ENCODE measurements around the gene HSPB1. TPM values are rescaled to one million over a fixed set of nuclear protein-coding genes. Genes with fewer than 3 reads are reported as not detected.
"Not testable (repeated sequence)": the region's sequence is repeated elsewhere in the genome, so short reads cannot be mapped to it uniquely, and the experiment has no call there.

HSPB1 gene
- total and polyA plus RNA-seq, 4 donors, result 89.6 to 529 (median 356) TPM

DNA sequence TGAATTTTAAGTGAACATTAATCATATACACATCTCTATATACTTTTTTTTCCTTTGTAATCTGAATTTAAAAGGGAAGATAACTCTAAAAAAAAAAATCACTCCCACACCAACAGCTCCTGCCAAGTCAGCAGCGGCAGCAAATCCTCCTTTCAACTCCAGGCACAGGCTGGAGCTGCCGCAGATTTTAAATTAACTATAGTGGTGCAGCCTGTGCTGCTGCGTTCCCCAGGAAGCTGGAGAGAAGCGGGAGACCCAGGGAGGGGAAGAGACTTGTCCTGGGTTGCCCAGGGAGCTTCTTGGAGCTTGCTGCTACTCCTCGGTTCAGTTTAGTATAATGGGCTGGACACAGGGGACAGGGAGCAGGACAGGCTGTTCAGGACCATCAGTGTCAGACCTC is 32.6 kb upstream of the HSPB1 start:
- Histone ChIP-seq H3K27me3 (ENCODE audit: control insufficient read depth in 3 of 3, insufficient read depth in 3 of 3, low read length in 2 of 3) (peaks cover 7 to 46% (median 23%) of the 10 kb centered on the region in 3 donors), H3K4me3 (no peak overlapping the region), H3K4me1 (ENCODE audit: control insufficient read depth in 5 of 5, insufficient read depth in 5 of 5, low read length in 5 of 5) (peaks cover 0 to 10% (median 0%) of the 10 kb centered on the region in 5 donors), H3K27ac (ENCODE audit: low read depth in 1 of 2, low read length in 1 of 2) (no peak overlapping the region), H3K9ac (ENCODE audit: insufficient read depth in 1 of 2, low read length in 2 of 2) (no peak overlapping the region), H3K9me3 (ENCODE audit: control insufficient read depth in 4 of 4, insufficient read depth in 3 of 4, low read length in 3 of 4) (peaks cover 0 to 3% (median 0%) of the 10 kb centered on the region in 4 donors), H3K36me3 (ENCODE audit: control insufficient read depth in 4 of 4, insufficient read depth in 4 of 4, low read length in 4 of 4) (no peaks in the 10 kb centered on the region)
- 28 to 61% methylated on average over 5 of the region's 5 CpGs for WGBS, 2 donors
- TF ChIP-seq, protein P1, sequence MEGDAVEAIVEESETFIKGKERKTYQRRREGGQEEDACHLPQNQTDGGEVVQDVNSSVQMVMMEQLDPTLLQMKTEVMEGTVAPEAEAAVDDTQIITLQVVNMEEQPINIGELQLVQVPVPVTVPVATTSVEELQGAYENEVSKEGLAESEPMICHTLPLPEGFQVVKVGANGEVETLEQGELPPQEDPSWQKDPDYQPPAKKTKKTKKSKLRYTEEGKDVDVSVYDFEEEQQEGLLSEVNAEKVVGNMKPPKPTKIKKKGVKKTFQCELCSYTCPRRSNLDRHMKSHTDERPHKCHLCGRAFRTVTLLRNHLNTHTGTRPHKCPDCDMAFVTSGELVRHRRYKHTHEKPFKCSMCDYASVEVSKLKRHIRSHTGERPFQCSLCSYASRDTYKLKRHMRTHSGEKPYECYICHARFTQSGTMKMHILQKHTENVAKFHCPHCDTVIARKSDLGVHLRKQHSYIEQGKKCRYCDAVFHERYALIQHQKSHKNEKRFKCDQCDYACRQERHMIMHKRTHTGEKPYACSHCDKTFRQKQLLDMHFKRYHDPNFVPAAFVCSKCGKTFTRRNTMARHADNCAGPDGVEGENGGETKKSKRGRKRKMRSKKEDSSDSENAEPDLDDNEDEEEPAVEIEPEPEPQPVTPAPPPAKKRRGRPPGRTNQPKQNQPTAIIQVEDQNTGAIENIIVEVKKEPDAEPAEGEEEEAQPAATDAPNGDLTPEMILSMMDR (IDR thresholded peaks at IDR 0.05; ENCODE audit: control extremely low read depth, extremely low read depth), result no peak
- peak in 2 of 3 donors; percentile 35 to 37 for DNase-seq
- no peak for ATAC-seq (ENCODE audit: insufficient read depth, low FRiP score)

DNA sequence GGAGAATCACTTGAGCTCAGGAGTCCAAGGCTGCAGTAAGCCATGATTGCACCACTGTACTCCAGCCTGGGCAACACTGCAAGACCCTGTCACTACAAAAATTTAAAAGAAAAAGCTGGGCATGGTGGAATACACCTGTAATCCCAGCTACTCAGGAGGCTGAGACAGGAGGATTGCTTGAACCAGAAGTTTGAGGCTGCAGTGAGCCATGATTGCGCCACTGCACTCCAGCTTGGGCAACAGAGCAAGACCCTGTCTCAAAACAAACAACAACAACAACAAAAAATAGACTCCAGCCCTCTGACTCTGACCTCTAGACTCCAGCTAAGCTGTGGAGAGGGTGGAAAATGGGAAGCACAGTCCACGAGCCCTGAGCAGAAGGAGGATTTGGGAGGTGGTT is 31.1 kb upstream of the HSPB1 start:
- not testable (repeated sequence) for ATAC-seq (ENCODE audit: insufficient read depth, low FRiP score); H3K27ac ChIP-seq (ENCODE audit: low read depth in 1 of 2, low read length in 1 of 2); H3K4me3 ChIP-seq; H3K9me3 ChIP-seq (ENCODE audit: control insufficient read depth in 4 of 4, insufficient read depth in 3 of 4, low read length in 3 of 4); H3K36me3 ChIP-seq (ENCODE audit: control insufficient read depth in 4 of 4, insufficient read depth in 4 of 4, low read length in 4 of 4); H3K9ac ChIP-seq (ENCODE audit: insufficient read depth in 1 of 2, low read length in 2 of 2); DNase-seq
- Histone ChIP-seq H3K27me3 (ENCODE audit: control insufficient read depth in 3 of 3, insufficient read depth in 3 of 3, low read length in 2 of 3) (peaks cover 7 to 46% (median 23%) of the 10 kb centered on the region in 3 donors), H3K4me1 (ENCODE audit: control insufficient read depth in 5 of 5, insufficient read depth in 5 of 5, low read length in 5 of 5) (peaks cover 0 to 10% (median 0%) of the 10 kb centered on the region in 5 donors)
- whole genome bisulfite sequencing, 2 donors, result 76 to 91% methylated on average over 2 of the region's 2 CpGs

DNA sequence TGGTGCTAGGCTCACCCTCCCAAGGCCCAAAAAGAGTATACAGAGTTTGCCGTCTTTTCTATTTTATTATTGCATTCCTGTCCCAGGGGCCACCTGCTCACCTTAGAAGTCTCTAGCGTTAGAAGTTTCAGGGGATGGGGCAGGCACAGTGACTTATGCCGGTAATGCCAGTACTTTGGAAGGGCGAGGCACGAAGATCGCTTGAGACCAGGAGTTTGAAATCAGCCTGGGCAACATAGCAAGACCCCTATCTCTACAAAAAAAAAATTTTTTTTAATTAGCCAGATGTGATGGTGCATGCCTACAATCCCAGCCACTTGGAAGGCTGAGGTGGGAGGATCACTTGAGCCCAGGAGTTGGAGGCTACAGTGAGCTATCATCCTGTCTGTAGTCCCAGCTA is 30.3 kb upstream of the HSPB1 start:
- TF ChIP-seq, protein P1 (IDR thresholded peaks at IDR 0.05; ENCODE audit: control extremely low read depth, extremely low read depth), result no peak
- no peak overlapping the region for H3K9ac ChIP-seq (ENCODE audit: insufficient read depth in 1 of 2, low read length in 2 of 2)
- H3K4me3 ChIP-seq, result no peak overlapping the region
- no peak overlapping the region for H3K27ac ChIP-seq (ENCODE audit: low read depth in 1 of 2, low read length in 1 of 2)
- no peak for DNase-seq
- H3K27me3 ChIP-seq (ENCODE audit: control insufficient read depth in 3 of 3, insufficient read depth in 3 of 3, low read length in 2 of 3), result peaks cover 7 to 39% (median 16%) of the 10 kb centered on the region in 3 donors
- 93 to 95% methylated on average over 6 of the region's 6 CpGs for WGBS, 2 donors
- peaks cover 0 to 1% (median 0%) of the 10 kb centered on the region in 4 donors for H3K9me3 ChIP-seq (ENCODE audit: control insufficient read depth in 4 of 4, insufficient read depth in 3 of 4, low read length in 3 of 4)
- H3K36me3 ChIP-seq (ENCODE audit: control insufficient read depth in 4 of 4, insufficient read depth in 4 of 4, low read length in 4 of 4), result no peaks in the 10 kb centered on the region
- peaks cover 0 to 7% (median 0%) of the 10 kb centered on the region in 5 donors for H3K4me1 ChIP-seq (ENCODE audit: control insufficient read depth in 5 of 5, insufficient read depth in 5 of 5, low read length in 5 of 5)
- ATAC-seq (ENCODE audit: insufficient read depth, low FRiP score), result no peak

DNA sequence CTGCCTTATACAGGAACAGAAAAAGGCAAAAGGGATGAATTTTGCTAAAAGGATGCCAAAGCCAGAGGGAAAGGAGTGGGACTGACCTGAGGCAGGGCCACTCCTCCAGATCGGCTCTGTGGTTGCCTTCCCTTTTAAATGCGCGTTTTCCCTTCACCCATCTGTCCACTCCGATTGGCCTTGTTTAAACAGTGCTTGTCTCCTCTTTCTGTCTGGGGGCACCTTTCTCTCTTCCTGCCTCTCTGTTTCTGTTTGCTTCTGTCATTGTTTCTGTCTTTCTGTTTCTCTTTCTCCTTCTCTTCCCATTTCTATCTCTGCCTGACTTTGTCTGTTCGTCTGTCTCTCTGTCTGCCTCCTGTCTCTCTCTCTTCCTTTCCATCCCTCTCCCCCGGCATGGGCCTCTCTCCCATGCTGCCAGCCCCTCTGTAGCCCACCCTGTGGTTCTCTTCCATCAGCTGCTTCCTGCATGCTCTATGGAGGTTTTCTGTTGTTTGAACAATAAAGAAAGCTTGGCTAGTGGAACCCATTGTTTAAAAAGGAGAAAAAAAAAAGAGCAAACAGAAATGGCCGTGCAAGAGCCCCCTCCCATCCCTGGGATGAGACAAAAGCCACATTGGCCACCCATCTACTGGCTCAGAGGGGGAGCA is 29.5 kb upstream of the HSPB1 start:
- peaks cover 7 to 34% (median 14%) of the 10 kb centered on the region in 3 donors for H3K27me3 ChIP-seq (ENCODE audit: control insufficient read depth in 3 of 3, insufficient read depth in 3 of 3, low read length in 2 of 3)

More for the DNA sequence above, 29.5 kb upstream of the HSPB1 start:
- Histone ChIP-seq H3K36me3 (ENCODE audit: control insufficient read depth in 4 of 4, insufficient read depth in 4 of 4, low read length in 4 of 4) (no peaks in the 10 kb centered on the region), H3K9ac (ENCODE audit: insufficient read depth in 1 of 2, low read length in 2 of 2) (no peak overlapping the region), H3K4me1 (ENCODE audit: control insufficient read depth in 5 of 5, insufficient read depth in 5 of 5, low read length in 5 of 5) (peaks cover 0 to 7% (median 0%) of the 10 kb centered on the region in 5 donors), H3K9me3 (ENCODE audit: control insufficient read depth in 4 of 4, insufficient read depth in 3 of 4, low read length in 3 of 4) (peaks cover 0 to 1% (median 0%) of the 10 kb centered on the region in 4 donors), H3K4me3 (no peak overlapping the region), H3K27ac (ENCODE audit: low read depth in 1 of 2, low read length in 1 of 2) (no peak overlapping the region)
- TF ChIP-seq, protein P1 (IDR thresholded peaks at IDR 0.05; ENCODE audit: control extremely low read depth, extremely low read depth), result no peak
- ATAC-seq (ENCODE audit: insufficient read depth, low FRiP score) (no peak), DNase-seq (no peak)
- WGBS, 2 donors, result 26 to 29% methylated on average over 7 of the region's 7 CpGs
